GM18868 (cell line): ENCODE data around the gene SINHCAF.
"Not testable (repeated sequence)": the region's sequence is repeated elsewhere in the genome, so short reads cannot be mapped to it uniquely, and the experiment has no call there.

Experiments
- ATAC-seq: cut with Tn5 transposase; IDR thresholded peaks from one replicate; pipeline ENCODE4 v1.9.1; 2021; ENCODE audit warnings: mild to moderate bottlenecking, moderate library complexity; ENCODE audit not compliant: unreplicated experiment

Gene SINHCAF

GRCh38 chr12:31310488-31310887, 15.5 kb downstream of the SINHCAF start:
- no peak for ATAC-seq

- no peak for ATAC-seq
Measured at GRCh38 chr12:31309279-31309678, 16.7 kb downstream of the SINHCAF start.

DNA sequence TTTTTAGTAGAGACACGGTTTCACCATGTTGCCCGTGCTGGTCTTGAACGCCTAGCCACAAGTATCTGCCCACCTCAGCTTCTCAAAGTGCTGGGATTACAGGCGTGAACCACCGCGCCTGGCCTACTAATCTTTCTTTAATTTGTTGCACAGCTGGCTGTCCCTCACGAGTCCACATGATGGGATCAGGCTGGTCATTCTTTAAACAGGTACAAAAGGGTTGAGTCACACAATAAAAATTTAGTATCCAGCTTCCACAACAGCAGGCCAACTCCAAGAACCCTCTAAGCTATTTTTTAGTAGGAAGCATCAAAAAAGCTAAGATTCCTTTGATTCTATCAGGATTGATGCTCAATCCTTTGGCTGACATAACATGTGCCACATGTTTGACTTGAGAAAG, 17.8 kb downstream of the SINHCAF start:
- ATAC-seq: no peak

GRCh38 chr12:31306866-31307265, 19.1 kb downstream of the SINHCAF start:
- no peak for ATAC-seq

DNA sequence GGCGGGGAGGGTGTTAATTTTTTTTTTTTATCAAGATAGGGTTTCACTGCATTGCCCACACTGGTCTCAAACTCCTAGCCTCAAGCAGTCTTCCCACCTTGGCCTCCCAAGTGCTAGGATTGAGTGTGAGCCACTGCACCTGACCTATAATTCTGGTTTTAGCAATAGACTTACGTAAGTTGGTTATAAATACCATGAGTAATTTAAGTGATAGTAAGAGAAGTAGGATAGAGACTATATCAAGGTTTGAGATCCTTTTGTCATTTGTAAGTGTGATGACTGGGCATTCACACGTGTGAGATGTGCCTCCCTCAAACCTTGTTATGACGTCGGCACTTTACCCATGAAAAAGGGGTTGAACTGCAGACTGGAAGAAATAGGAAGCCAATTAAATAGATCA, 22.5 kb downstream of the SINHCAF start:
- ATAC-seq: no peak

GRCh38 chr12:31301311-31301710, 24.6 kb downstream of the SINHCAF start:
- ATAC-seq: no peak

DNA sequence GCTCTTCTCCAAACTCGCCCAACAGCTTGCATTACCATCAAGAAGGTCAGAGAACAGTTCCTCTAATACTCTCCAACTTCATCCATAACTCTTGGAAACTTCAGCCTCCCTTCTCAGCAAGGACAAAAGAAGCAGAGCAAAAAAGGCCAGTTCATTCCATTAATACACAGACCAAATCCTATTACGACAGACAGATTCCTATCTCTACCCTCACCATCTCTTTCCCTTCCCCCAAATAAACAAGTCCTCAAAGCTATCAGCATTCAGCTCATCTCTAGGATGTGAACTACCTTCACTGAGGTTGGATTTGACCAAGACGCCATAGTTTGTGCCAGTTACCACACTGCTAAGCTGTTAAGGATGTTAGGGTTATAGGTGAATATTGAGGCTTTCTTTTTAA, 25.2 kb downstream of the SINHCAF start:
- ATAC-seq: no peak

- ATAC-seq: no peak
Measured at GRCh38 chr12:31300341-31300740, 25.6 kb downstream of the SINHCAF start.

GRCh38 chr12:31298922-31299321, 27.0 kb downstream of the SINHCAF start:
- peak; percentile 9 for ATAC-seq

- ATAC-seq: peak; percentile 36
Measured at GRCh38 chr12:31298515-31298910, 27.4 kb downstream of the SINHCAF start.

DNA sequence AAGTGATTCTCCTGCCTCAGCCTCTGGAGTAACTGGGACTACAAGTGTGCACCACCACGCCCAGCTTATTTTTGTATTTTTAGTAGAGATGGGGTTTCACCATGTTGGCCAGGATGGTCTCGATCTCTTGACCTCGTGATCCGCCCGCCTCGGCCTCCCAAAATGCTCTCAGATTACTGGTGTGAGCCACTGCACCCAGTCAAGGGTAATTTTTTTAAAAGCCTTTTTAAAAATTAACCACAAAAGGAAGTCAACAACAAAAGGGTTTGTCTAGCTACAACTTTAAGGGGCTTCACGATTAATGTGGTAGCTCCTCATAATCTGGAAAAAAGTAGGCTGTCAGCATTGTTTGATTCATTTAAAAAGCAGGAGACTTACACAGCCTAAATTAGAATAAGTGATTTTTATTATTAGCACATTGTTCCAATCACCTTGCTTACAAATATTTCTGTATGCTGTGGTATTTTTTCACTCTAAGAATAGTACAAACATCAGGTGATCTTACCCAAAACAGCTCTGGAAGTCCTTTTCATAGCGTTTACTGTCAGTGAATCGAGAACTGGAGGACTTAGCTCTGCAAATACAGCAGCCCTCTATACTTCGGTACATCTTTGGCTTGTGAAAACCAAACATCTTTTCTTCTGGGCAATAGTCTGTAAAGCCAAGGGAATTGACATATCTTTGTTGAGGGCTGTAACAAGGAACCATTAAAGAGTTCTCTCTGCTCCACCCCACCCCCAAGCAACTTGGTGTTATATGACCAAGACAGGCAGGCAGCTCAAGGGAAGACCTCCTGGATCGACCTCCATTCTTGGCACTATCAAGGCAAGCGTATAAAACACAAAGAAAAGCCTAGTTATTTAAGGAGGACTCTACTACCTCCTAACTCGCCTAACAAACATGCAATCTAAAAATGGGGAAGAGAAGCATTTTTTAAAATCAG, 28.1 kb downstream of the SINHCAF start:
- peak; percentile 48 for ATAC-seq

DNA sequence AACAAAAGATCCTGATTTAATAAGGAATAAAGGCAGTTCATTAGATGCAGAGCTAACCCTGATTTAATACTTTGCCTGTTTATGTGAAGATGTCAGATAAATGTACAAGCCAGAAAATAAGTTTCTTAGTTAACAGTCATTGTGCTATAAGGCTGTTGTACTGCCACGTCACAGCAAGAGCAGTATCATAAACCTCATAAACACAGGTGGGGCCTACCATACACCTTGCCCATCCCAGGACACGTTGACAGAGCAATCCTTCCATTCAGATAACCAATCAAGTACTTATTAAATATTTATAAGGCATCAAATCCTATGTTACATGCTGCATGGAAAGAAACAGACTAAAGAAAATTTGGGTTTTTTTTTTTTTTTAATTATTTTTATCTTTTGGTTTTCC, 36.5 kb downstream of the SINHCAF start:
- no peak for ATAC-seq

DNA sequence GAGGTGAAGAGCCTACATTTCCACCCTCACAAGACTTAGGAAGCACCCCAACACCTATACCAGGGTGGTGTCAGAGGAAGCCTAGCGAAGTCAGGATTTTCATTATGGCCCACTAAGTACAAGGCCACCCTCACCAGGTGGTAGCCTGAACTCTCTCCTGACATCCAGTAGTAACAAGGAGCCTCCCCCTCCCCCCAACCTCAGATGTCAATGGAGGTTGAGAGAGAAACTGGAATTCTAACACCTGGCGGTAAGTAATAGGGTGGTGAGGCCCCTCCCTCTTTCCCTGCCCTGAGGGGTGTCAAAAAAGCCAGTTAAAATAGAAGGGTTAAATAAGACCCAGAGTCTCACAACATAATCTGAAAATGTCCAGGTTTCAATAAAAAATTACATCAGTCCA, 37.6 kb downstream of the SINHCAF start:
- no peak for ATAC-seq

- no peak for ATAC-seq
Measured at GRCh38 chr12:31280183-31280582, 45.8 kb downstream of the SINHCAF start.

- ATAC-seq: no peak
Measured at GRCh38 chr12:31279390-31279924, 46.5 kb downstream of the SINHCAF start.

DNA sequence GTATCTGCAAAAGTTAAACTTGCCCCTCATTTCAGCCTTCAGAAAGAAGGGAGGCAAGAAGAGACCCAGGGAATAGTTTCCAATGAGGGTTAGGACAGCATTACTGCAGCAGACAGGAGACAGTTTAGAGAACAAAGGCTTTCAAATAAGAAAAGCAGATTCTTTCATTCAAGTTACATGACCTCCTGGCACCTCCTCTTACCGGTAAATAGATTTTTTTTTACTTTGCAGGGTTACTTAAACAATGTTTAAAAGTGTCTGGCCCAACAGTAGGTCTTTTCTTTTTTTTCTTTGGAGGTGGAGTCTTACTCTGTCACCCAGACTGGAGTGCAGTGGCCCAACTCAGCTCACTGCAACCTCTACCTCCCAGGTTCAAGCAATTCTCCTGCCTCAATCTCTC, 47.1 kb downstream of the SINHCAF start:
- no peak for ATAC-seq

DNA sequence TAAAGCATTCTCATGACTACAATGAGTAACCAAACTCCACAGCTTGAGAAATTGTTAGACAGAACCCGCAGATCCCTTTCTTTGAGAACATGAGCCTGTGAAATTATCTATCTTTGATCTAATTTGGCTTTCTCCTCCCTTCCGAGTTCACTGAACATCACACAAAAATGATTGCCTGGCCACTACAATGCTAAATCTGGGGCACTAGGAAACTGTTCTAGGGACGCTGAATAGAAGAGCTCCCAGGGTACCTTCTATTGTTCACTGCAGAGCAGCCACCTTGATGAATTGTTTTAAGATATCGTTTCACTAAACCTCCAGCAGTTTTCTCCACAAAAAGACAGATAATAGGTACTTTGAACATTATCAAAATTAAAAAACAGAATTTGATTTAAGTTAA, 47.5 kb downstream of the SINHCAF start:
- no peak for ATAC-seq

GRCh38 chr12:31277081-31277480, 48.9 kb downstream of the SINHCAF start:
- ATAC-seq: no peak

DNA sequence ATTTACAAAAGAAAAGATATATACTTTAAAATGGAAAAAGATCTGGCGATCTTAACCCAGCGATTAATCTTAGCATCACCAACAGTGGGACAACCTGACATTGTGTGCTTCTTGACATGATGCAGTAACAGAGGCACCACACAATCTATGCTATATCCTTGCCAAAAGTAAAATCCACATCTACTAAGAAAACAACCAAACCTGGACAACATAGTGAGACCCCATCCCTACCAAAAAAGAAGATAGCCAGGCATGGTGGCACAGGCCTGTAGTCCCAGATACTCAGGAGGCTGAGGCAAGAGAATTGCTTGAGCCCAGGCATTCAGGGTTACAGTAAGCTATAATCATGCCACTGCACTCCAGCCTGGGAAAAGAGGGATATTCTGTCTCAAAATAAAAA, 50.5 kb downstream of the SINHCAF start:
- ATAC-seq: no peak

- no peak for ATAC-seq
Measured at GRCh38 chr12:31274520-31275300, 51.2 kb downstream of the SINHCAF start.

DNA sequence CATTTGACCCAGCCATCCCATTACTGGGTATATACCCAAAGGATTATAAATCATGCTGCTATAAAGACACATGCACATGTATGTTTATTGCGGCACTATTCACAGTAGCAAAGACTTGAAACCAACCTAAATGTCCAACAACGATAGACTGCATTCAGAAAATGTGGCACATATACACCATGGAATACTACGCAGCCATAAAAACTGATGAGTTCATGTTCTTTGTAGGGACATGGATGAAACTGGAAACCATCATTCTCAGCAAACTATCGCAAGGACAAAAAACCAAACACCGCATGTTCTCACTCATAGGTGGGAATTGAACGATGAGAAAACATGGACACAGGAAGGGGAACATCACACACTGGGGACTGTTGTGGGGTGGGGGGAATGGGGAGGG, 52.2 kb downstream of the SINHCAF start:
- ATAC-seq: not testable (repeated sequence)
